HL-60 (cell line): ENCODE results near the gene FSCN2.
A peak's percentile ranks its signal among the peaks of the same experiment; 100 is the strongest.

Source experiments
- DNase-seq, 2 experiments: peaks; one replicate each; pipeline ENCODE4 v3.0.0-alpha.2; 2010 to 2020; ENCODE audit warnings: low read depth in 1 of 2, low spot score in 1 of 2
- H3K27ac ChIP-seq: fragments of 250-450 bp; sonication (Bioruptor Pico); replicated peaks from 2 replicates; pipeline ENCODE4 v1.5.1; 2020; ENCODE audit warnings: mild to moderate bottlenecking, moderate library complexity
- H3K27me3 ChIP-seq: fragments of 250-450 bp; sonication (Bioruptor Pico); 2 replicates; pipeline ENCODE4 v1.5.1; 2021; ENCODE audit warnings: mild to moderate bottlenecking, moderate library complexity; ENCODE audit not compliant: insufficient read depth, poor library complexity, severe bottlenecking
- H3K4me3 ChIP-seq: replicated peaks from 2 replicates; pipeline ENCODE4 v1.5.1; 2011; ENCODE audit warnings: mild to moderate bottlenecking, control low read depth, low read length; ENCODE audit not compliant: insufficient read depth
- GABPA ChIP-seq: IDR thresholded peaks from 2 replicates; pipeline ENCODE4 v1.6.1; 2012; ENCODE audit warnings: low read depth
- POLR2AphosphoS5 ChIP-seq: IDR thresholded peaks from 2 replicates; pipeline ENCODE4 v1.6.1; 2012; ENCODE audit warnings: low read depth
- SPI1 ChIP-seq: IDR thresholded peaks from 2 replicates; pipeline ENCODE4 v1.6.1; 2012; ENCODE audit warnings: low read depth, mild to moderate bottlenecking, borderline replicate concordance
- TF ChIP-seq, protein P1 (sequence below): IDR thresholded peaks from one replicate; pipeline ENCODE4 v1.5.1; 2011; ENCODE audit warnings: low read length, control low read depth, inconsistent platforms; ENCODE audit not compliant: insufficient read depth
- TF ChIP-seq, protein P2 (sequence below): IDR thresholded peaks from 2 replicates; pipeline ENCODE4 v1.6.1; 2012; ENCODE audit warnings: low read depth; ENCODE audit not compliant: insufficient replicate concordance

FSCN2 gene

DNA sequence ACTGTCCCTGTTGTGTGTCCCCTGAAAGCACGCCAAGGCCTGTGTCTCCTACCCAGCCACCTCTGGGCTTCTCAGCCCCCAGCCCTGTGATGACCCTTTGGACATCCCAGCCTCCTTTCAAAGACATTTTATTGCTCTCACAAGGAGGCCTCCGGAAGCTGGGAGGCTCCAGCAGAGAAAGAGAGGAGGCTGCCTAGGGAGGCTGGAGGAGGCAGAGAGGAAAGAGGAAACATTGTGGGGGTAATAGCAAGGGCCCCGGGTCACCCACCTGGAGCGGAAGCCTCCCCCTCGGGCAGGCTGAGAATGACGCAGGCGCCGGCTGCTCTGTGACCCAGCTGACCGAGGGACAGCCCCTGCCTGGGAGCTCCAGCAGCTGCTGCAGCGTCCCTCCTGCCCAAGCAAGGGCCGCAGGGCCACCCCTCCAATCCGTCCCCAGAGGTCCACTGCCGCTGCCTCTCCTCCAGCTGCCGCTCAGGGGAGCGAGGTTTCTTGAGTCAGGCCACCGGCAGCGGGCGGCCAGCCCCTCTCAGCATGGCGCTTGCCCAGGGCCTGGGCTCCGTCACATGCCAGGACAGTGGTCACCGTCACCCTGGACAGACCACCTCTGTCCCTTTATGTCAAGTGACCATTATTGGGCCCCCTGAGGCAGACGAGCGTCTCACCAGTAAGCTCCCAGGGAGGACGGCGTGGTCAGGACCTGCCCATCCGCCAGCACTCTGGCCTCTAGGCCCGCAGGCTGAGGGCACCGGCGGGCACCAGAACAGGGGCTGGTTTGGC lies 44.9 kb upstream of the FSCN2 start:
- Histone ChIP-seq H3K27ac (no peak overlapping the region), H3K4me3 (no peak overlapping the region; the same call in 1 of the 2 replicates), H3K27me3 (no peaks in the 10 kb centered on the region)
- peak in 1 of 2 experiments; percentile 53 for DNase-seq
- TF ChIP-seq SPI1 (no peak), POLR2AphosphoS5 (peak; percentile 40; the same call in 1 of the 2 replicates)

DNA sequence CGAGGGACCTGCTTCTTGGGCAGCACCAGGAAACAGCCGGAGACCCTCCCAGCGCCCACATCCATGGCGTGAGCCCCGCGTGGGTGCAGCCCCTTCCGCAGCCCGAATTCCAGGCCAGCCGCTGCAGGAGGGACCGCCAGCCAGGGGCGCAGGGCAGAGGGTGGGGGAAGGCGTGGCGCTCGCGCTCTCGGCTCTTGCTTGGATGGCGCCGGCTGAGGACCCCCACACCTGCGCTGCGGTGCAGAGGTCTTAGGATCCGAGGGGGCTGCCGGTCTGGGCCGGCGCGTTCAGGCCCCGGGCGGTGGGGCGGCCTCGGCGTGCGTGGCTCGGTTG lies 44.3 kb upstream of the FSCN2 start:
- H3K27me3 ChIP-seq, result no peaks in the 10 kb centered on the region
- no peak for TF ChIP-seq SPI1
- TF ChIP-seq GABPA, result no peak
- TF ChIP-seq, protein P1, sequence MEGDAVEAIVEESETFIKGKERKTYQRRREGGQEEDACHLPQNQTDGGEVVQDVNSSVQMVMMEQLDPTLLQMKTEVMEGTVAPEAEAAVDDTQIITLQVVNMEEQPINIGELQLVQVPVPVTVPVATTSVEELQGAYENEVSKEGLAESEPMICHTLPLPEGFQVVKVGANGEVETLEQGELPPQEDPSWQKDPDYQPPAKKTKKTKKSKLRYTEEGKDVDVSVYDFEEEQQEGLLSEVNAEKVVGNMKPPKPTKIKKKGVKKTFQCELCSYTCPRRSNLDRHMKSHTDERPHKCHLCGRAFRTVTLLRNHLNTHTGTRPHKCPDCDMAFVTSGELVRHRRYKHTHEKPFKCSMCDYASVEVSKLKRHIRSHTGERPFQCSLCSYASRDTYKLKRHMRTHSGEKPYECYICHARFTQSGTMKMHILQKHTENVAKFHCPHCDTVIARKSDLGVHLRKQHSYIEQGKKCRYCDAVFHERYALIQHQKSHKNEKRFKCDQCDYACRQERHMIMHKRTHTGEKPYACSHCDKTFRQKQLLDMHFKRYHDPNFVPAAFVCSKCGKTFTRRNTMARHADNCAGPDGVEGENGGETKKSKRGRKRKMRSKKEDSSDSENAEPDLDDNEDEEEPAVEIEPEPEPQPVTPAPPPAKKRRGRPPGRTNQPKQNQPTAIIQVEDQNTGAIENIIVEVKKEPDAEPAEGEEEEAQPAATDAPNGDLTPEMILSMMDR, result no peak
- TF ChIP-seq POLR2AphosphoS5, result no peak
- TF ChIP-seq, protein P2, sequence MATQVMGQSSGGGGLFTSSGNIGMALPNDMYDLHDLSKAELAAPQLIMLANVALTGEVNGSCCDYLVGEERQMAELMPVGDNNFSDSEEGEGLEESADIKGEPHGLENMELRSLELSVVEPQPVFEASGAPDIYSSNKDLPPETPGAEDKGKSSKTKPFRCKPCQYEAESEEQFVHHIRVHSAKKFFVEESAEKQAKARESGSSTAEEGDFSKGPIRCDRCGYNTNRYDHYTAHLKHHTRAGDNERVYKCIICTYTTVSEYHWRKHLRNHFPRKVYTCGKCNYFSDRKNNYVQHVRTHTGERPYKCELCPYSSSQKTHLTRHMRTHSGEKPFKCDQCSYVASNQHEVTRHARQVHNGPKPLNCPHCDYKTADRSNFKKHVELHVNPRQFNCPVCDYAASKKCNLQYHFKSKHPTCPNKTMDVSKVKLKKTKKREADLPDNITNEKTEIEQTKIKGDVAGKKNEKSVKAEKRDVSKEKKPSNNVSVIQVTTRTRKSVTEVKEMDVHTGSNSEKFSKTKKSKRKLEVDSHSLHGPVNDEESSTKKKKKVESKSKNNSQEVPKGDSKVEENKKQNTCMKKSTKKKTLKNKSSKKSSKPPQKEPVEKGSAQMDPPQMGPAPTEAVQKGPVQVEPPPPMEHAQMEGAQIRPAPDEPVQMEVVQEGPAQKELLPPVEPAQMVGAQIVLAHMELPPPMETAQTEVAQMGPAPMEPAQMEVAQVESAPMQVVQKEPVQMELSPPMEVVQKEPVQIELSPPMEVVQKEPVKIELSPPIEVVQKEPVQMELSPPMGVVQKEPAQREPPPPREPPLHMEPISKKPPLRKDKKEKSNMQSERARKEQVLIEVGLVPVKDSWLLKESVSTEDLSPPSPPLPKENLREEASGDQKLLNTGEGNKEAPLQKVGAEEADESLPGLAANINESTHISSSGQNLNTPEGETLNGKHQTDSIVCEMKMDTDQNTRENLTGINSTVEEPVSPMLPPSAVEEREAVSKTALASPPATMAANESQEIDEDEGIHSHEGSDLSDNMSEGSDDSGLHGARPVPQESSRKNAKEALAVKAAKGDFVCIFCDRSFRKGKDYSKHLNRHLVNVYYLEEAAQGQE, result no peak
- H3K27ac ChIP-seq, result no peak overlapping the region
- no peak for DNase-seq
- peak overlapping the region; percentile 26 for H3K4me3 ChIP-seq

DNA sequence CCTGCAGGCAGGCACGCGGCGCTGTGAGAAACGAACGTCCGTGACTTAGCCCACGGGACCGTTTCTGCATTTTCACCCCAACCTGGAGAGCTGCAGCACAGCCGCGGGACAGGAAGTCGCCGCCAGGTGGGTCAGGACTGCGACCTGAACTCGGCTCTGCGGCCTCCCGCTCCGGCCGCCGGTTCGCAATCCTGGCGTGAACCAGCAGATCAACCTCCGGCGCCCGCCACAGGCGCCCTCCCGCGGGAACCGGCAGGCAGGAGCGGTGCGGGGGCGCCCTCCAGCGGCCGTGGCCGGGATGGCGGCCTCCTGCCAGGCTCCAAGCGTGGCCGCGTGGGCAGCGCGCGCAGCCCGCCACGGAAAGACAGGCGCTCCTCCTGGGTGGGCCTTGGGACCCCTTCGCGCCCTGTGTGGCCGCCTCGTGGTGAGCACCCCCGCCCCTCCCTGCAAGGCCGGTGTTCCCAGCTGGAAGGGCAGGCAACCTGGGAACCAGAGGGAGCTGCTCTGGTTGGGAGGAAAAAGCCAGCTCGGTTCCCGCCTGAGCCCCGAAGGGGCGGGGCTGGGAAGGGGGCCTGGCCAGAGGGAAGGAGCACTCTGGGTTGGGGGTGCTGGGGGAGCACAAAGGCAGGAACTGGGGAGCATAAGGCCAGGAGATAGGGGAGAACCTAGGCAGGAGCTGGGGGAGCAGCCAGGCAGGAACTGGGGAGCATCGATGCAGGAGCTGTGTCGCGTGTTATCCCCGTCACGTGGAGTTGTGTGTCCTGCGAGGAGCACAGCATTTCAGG lies 43.8 kb upstream of the FSCN2 start:
- TF ChIP-seq, protein P1, result peak; percentile 78
- TF ChIP-seq, protein P2, result no peak
- no peak for TF ChIP-seq SPI1

DNA sequence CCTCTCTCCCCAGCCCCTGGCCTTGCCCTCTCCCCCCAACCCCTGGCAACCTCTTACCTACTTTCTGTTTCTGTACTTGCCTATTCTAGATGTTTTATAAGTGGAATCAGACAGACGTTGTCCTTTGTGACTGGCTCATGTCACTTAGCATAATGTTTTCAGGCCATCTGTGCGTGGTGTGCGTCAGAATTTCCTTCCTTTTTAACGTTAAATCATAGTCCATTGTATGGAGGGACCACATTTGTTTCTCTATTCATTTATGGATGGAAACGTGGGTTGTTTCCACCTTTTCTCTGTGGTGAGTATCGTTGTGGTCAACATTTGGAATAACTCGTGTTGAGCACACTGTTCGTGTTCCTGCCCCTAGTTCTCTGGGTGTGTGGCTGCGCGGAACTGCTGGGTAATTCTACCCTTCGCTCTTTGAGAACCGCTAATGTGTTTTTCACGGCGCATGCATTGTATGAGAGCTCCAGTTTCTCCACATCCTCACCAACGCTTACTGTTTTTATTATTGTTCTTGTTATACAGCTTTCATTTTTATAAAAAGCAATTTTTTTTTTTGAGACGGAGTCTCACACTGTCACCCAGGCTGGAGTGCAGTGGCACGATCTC lies 41.9 kb upstream of the FSCN2 start:
- H3K27me3 ChIP-seq, result no peaks in the 10 kb centered on the region
- DNase-seq, result no peak
- H3K4me3 ChIP-seq, result no peak overlapping the region
- TF ChIP-seq, protein P1, result no peak
- no peak for TF ChIP-seq SPI1
- no peak overlapping the region for H3K27ac ChIP-seq

More for the DNA sequence above, 43.8 kb upstream of the FSCN2 start:
- Histone ChIP-seq H3K4me3 (peak overlapping the region; percentile 26), H3K27ac (peak overlapping the region; percentile 43), H3K27me3 (no peaks in the 10 kb centered on the region)
- peak; percentile 61 to 85 for DNase-seq
